Uterus (tissue), 4 donors: ENCODE measurements around the gene TEX101. TPM values are rescaled to one million over a fixed set of nuclear protein-coding genes. Genes with fewer than 3 reads are reported as not detected.

Experiments
- DNase-seq, 2 donors: peaks; one replicate each; pipeline ENCODE4 v3.0.0-alpha.2; 2019 to 2020
- H3K27ac ChIP-seq, 2 donors: fragments of 200-600 bp; sonication (generic); 1 replicate in 1 of 2; 2 replicates in 1 of 2; pipeline ENCODE4 v1.5.1; 2016 to 2018
- H3K27me3 ChIP-seq, 2 donors: fragments of 200-600 bp; sonication (generic); one replicate each; pipeline ENCODE4 v1.5.1; 2018 to 2019; ENCODE audit warnings: control low read depth in 1 of 2
- H3K36me3 ChIP-seq, 2 donors: fragments of 200-600 bp; sonication (generic); one replicate each; pipeline ENCODE4 v1.5.1; 2019; ENCODE audit warnings: control low read depth in 1 of 2
- H3K4me1 ChIP-seq, 2 donors: fragments of 200-600 bp; sonication (generic); one replicate each; pipeline ENCODE4 v1.5.1; 2018 to 2019; ENCODE audit warnings: control low read depth in 1 of 2
- H3K4me3 ChIP-seq, 2 donors: fragments of 200-600 bp; sonication (generic); 1 replicate in 1 of 2; 2 replicates in 1 of 2; pipeline ENCODE4 v1.5.1; 2018 to 2019; ENCODE audit warnings: mild to moderate bottlenecking in 1 of 2
- H3K9me3 ChIP-seq, 2 donors: fragments of 200-600 bp; sonication (generic); one replicate each; pipeline ENCODE4 v1.5.1; 2019; ENCODE audit warnings: control low read depth in 1 of 2
- POLR2A ChIP-seq, 2 donors: fragments of 450-650 bp; IDR thresholded peaks; one replicate each; pipeline ENCODE4 v1.6.1; 2016; ENCODE audit warnings: antibody characterized with exemption in 2 of 2, mild to moderate bottlenecking in 1 of 2, moderate library complexity in 1 of 2
- intact Hi-C: fragments of 100-400 bp; cut with DNase I; formaldehyde crosslinking; loops from one replicate; pipeline ENCODE4 v1.15.1; 2023; ENCODE audit warnings: low total_unique reads
- total RNA-seq, 4 donors: library from RNA; depleted of rRNA in 3 of 4; stranded (reverse); fragments of >200 nt in 3 of 4; gene quantifications; one replicate each; pipeline versions ENCODE4 v1.1.0 to v1.2.4, GENCODE V29; 2014 to 2023
- TF ChIP-seq, protein P1 (sequence below), 4 experiments: fragments of 200-600 bp in 2 of 4; fragments of 450-650 bp in 2 of 4; sonication (generic) in 2 of 4; IDR thresholded peaks; one replicate each; pipeline ENCODE4 v1.5.1; 2016 to 2019; ENCODE audit warnings: antibody characterized with exemption in 4 of 4, mild to moderate bottlenecking in 2 of 4, moderate library complexity in 1 of 4
- donor health status: DM: yes; HTN: yes; CAD: no.

Gene TEX101
- total RNA-seq, 4 donors from 2014 or later, result not detected

DNA sequence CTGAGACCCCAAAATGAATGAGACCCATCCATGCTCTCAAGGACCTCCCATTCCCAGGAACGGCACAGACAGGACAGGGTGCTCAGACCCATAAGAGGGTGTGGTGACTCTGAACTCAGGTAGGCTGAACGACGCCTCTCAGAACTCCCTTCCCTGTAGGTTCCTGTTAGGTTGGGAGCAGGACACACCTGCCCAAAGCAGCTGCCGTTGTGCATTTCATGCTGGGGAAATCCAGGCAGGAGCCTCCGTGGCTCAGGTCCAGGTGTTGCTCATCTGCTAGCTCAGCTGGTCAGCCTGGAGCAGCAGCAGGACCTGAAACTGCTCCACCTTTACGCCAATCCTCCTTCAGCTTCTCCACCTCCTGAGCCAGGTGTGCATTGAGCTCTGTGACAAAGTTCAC, 19.1 kb upstream of the TEX101 start:
- no peaks in the 10 kb centered on the region for H3K36me3 ChIP-seq
- no peaks in the 10 kb centered on the region for H3K9me3 ChIP-seq
- no peaks in the 10 kb centered on the region for H3K27me3 ChIP-seq
- H3K4me1 ChIP-seq, result no peaks in the 10 kb centered on the region
- H3K27ac ChIP-seq, result no peak overlapping the region
- intact Hi-C loops, result no loop called here
- DNase-seq, result no peak
- TF ChIP-seq, protein P1, sequence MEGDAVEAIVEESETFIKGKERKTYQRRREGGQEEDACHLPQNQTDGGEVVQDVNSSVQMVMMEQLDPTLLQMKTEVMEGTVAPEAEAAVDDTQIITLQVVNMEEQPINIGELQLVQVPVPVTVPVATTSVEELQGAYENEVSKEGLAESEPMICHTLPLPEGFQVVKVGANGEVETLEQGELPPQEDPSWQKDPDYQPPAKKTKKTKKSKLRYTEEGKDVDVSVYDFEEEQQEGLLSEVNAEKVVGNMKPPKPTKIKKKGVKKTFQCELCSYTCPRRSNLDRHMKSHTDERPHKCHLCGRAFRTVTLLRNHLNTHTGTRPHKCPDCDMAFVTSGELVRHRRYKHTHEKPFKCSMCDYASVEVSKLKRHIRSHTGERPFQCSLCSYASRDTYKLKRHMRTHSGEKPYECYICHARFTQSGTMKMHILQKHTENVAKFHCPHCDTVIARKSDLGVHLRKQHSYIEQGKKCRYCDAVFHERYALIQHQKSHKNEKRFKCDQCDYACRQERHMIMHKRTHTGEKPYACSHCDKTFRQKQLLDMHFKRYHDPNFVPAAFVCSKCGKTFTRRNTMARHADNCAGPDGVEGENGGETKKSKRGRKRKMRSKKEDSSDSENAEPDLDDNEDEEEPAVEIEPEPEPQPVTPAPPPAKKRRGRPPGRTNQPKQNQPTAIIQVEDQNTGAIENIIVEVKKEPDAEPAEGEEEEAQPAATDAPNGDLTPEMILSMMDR (IDR thresholded peaks at IDR 0.05), result no peak
- TF ChIP-seq POLR2A (IDR thresholded peaks at IDR 0.05), result no peak
- no peak overlapping the region for H3K4me3 ChIP-seq

DNA sequence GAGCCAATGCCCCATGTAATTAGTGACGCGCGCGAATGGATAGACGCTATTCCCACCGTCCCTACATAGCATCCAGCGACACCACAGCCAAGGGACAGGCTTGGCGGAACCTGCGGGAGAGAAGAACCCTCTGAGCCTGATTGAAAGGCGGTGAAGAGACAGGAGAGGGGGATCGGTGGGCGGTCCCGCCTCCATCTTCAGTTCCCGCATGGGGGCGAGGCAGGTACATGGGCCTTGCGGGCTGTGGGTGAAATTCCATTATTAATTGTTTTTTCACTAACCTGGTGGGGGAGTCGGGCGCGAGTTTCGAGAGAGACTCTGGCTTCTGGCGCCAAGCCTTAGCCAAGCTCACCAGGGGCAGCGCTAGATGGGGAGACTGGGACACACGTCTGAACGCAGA, 8.4 kb upstream of the TEX101 start:
- no peak overlapping the region for H3K4me3 ChIP-seq
- no peaks in the 10 kb centered on the region for H3K9me3 ChIP-seq
- intact Hi-C loops, result no loop called here
- H3K27me3 ChIP-seq, result no peaks in the 10 kb centered on the region
- no peaks in the 10 kb centered on the region for H3K4me1 ChIP-seq
- no peak overlapping the region for H3K27ac ChIP-seq
- no peaks in the 10 kb centered on the region for H3K36me3 ChIP-seq
- TF ChIP-seq, protein P1 (IDR thresholded peaks at IDR 0.05), result no peak
- no peak for TF ChIP-seq POLR2A (IDR thresholded peaks at IDR 0.05)
- DNase-seq, result no peak

DNA sequence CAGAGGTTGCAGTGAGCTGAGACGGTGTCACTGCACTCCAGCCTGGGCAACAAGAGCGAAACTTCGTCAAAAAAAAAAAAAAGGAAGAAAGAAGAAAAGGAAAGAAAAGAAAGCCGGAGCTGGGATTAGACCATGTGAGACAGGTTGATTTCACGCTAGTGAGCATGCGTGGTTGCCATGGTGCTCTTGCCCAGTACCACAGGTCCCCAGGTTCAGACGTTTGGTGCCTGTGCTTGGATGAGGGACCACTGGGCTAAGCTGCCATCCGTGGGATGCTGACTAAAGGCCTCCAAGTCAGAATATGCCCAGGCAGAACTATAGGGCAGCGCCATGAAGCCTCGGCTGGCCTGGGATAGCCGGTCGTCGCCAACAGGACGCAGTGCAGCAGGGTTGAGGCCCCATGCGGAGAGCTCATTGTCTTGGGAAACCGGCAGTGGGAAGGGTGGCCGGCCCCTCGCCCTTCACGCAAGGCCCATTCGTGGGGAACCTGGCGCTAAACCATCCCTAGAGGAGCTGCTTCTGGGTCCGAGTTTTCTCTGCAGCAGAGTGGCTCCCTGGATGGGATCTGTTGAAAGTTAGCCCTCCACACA, 7.2 kb upstream of the TEX101 start:
- H3K27ac ChIP-seq, result no peak overlapping the region
- no peaks in the 10 kb centered on the region for H3K4me1 ChIP-seq
- H3K9me3 ChIP-seq, result no peaks in the 10 kb centered on the region
- H3K4me3 ChIP-seq, result no peak overlapping the region
- TF ChIP-seq, protein P1 (IDR thresholded peaks at IDR 0.05), result no peak
- TF ChIP-seq POLR2A (IDR thresholded peaks at IDR 0.05), result no peak
- no peaks in the 10 kb centered on the region for H3K36me3 ChIP-seq
- no peaks in the 10 kb centered on the region for H3K27me3 ChIP-seq
- intact Hi-C loops, result no loop called here
- DNase-seq, result no peak

DNA sequence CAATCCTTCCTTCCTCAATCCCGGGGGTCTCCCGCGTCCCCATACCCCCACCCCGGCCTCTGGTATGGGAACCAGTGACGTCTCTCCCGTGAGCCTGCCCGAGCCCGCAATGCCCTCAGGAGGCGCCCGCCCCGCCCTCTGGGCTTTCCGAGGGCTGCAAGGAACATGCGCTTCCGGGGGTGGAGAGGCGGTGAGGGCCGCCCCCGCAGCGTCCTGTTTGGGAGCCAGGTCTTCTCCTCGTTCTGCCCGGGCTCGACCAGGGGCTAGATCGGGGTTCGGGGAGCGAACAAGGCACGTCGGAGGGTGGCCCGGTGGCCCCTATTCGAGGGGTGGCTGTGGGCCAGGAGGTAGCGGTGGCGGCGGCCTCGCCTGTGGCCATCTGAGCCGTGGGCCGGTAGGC, 6.6 kb upstream of the TEX101 start:
- no peak overlapping the region for H3K4me3 ChIP-seq
- no peak overlapping the region for H3K27ac ChIP-seq
- no peak for TF ChIP-seq POLR2A (IDR thresholded peaks at IDR 0.05)
- TF ChIP-seq, protein P1 (IDR thresholded peaks at IDR 0.05), result no peak
- no peaks in the 10 kb centered on the region for H3K4me1 ChIP-seq
- no peaks in the 10 kb centered on the region for H3K36me3 ChIP-seq
- H3K9me3 ChIP-seq, result no peaks in the 10 kb centered on the region
- no peaks in the 10 kb centered on the region for H3K27me3 ChIP-seq
- intact Hi-C loops, result no loop called here
- no peak for DNase-seq

DNA sequence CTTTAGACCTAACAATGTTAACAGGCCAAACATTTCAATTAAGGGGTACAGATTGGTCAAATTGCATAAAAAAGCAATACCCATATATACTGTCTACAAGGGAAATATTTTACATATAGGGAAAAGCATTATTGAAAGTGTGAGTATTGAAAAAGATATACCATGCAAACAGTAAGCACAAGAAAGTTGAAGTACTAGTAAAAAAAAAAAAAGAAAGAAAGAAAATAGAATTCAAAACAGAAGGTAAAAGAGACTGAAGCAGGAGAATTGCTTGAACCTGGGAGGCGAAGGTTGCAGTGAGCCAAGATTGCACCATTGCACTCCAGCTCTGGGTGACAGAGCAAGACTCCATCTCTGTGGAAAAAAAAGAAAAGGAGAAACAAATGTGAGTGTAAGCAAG, 5.3 kb upstream of the TEX101 start:
- no peaks in the 10 kb centered on the region for H3K36me3 ChIP-seq
- TF ChIP-seq, protein P1 (IDR thresholded peaks at IDR 0.05), result no peak
- TF ChIP-seq POLR2A (IDR thresholded peaks at IDR 0.05), result no peak
- no peak overlapping the region for H3K27ac ChIP-seq
- H3K9me3 ChIP-seq, result no peaks in the 10 kb centered on the region
- no peaks in the 10 kb centered on the region for H3K4me1 ChIP-seq
- H3K4me3 ChIP-seq, result no peak overlapping the region
- H3K27me3 ChIP-seq, result no peaks in the 10 kb centered on the region
- no peak for DNase-seq
- intact Hi-C loops, result no loop called here
